ENCODE results near the gene NUP98. TPM values are rescaled to one million over a fixed set of nuclear protein-coding genes. Genes with fewer than 3 reads are reported as not detected.

The NUP98 gene
- total RNA-seq, 2 experiments from 2014 or later: 102 to 115 TPM

GRCh38 chr11:3700910-3701309 is 96.4 kb downstream of the NUP98 start:
- Histone ChIP-seq H3K36me3 (ENCODE audit: insufficient read depth, low read length) (peaks cover 99% of the 10 kb centered on the region), H3K9me3 (ENCODE audit: low read length) (no peaks in the 10 kb centered on the region), H3K27ac (ENCODE audit: low read depth, low read length, poor library complexity, severe bottlenecking) (no peak overlapping the region), H3K79me2 (ENCODE audit: insufficient read depth, low read depth, low read length) (no peaks in the 10 kb centered on the region), H3K4me3 (ENCODE audit: low read depth, low read length, poor library complexity, severe bottlenecking) (no peak overlapping the region), H3K9me2 (ENCODE audit: insufficient read depth, low read length) (no peaks in the 10 kb centered on the region), H3K4me1 (ENCODE audit: insufficient read depth, low read length, poor library complexity, severe bottlenecking) (no peaks in the 10 kb centered on the region), H4K20me1 (ENCODE audit: insufficient read depth, low read length) (no peaks in the 10 kb centered on the region), H3K4me2 (ENCODE audit: low read length) (no peak overlapping the region), H2AFZ (ENCODE audit: low read length) (no peak overlapping the region)
- DNase-seq (ENCODE audit: low spot score): no peak
- ChIA-PET CTCF (ENCODE audit: unreplicated experiment) (interaction anchor here (0.6 kb wide), 1 partner anchor 45 kb away, joined by 3 read pairs; no protein-coding TSS in a partner anchor), POLR2A (interaction anchor here (0.6 to 1.1 kb wide), 4 partner anchors 9 to 383 kb away, joined by 3 to 4 read pairs (median 4); no protein-coding TSS in a partner anchor)
- TF ChIP-seq EZH2phosphoT487 (IDR thresholded peaks at IDR 0.05; ENCODE audit: borderline replicate concordance, low read depth, low read length) (no peak), CTCF (conservative IDR thresholded peaks at IDR 0.05; ENCODE audit: low read length) (no peak)
- BruUV-seq (replicated peaks): no TSS peak
- intact Hi-C loops (cut with micrococcal nuclease; ENCODE audit: unreplicated experiment): no loop called here

- POLR2A ChIA-PET: interaction anchor here (0.6 to 1.1 kb wide), 3 partner anchors 10 to 384 kb away, joined by 3 to 4 read pairs (median 3); no protein-coding TSS in a partner anchor
- Histone ChIP-seq H3K4me3 (ENCODE audit: low read depth, low read length, poor library complexity, severe bottlenecking) (no peak overlapping the region), H3K4me1 (ENCODE audit: insufficient read depth, low read length, poor library complexity, severe bottlenecking) (no peaks in the 10 kb centered on the region), H3K27ac (ENCODE audit: low read depth, low read length, poor library complexity, severe bottlenecking) (no peak overlapping the region), H3K36me3 (ENCODE audit: insufficient read depth, low read length) (peaks cover 99% of the 10 kb centered on the region), H3K4me2 (ENCODE audit: low read length) (no peak overlapping the region), H3K79me2 (ENCODE audit: insufficient read depth, low read depth, low read length) (no peaks in the 10 kb centered on the region), H3K9me2 (ENCODE audit: insufficient read depth, low read length) (no peaks in the 10 kb centered on the region), H2AFZ (ENCODE audit: low read length) (no peak overlapping the region), H3K9me3 (ENCODE audit: low read length) (no peaks in the 10 kb centered on the region), H4K20me1 (ENCODE audit: insufficient read depth, low read length) (no peaks in the 10 kb centered on the region)
- BruUV-seq (replicated peaks): no TSS peak
- CTCF ChIA-PET (ENCODE audit: unreplicated experiment): interaction anchor here (0.6 kb wide), 1 partner anchor 45 kb away, joined by 3 read pairs; no protein-coding TSS in a partner anchor
- DNase-seq (ENCODE audit: low spot score): no peak
- TF ChIP-seq EZH2phosphoT487 (IDR thresholded peaks at IDR 0.05; ENCODE audit: borderline replicate concordance, low read depth, low read length) (no peak), CTCF (conservative IDR thresholded peaks at IDR 0.05; ENCODE audit: low read length) (no peak)
- intact Hi-C loops (cut with micrococcal nuclease; ENCODE audit: unreplicated experiment): no loop called here
These were observed 96.9 kb downstream of the NUP98 start for GRCh38 chr11:3700410-3700809.

- ChIA-PET POLR2A (no interaction called here), CTCF (ENCODE audit: unreplicated experiment) (no interaction called here)
These were observed 110.6 kb downstream of the NUP98 start for GRCh38 chr11:3686751-3687150.

More at GRCh38 chr11:3686751-3687150, 110.6 kb downstream of the NUP98 start:
- H3K9me3 ChIP-seq (ENCODE audit: low read length): no peaks in the 10 kb centered on the region
- no peaks in the 10 kb centered on the region for H3K9me2 ChIP-seq (ENCODE audit: insufficient read depth, low read length)
- no peaks in the 10 kb centered on the region for H3K4me1 ChIP-seq (ENCODE audit: insufficient read depth, low read length, poor library complexity, severe bottlenecking)
- peaks cover 90% of the 10 kb centered on the region for H3K36me3 ChIP-seq (ENCODE audit: insufficient read depth, low read length)
- intact Hi-C loops (cut with micrococcal nuclease; ENCODE audit: unreplicated experiment): no loop called here
- no peak for DNase-seq (ENCODE audit: low spot score)
- no peak overlapping the region for H2AFZ ChIP-seq (ENCODE audit: low read length)
- no TSS peak for BruUV-seq (replicated peaks)
- H3K79me2 ChIP-seq (ENCODE audit: insufficient read depth, low read depth, low read length): no peaks in the 10 kb centered on the region
- no peak overlapping the region for H3K4me3 ChIP-seq (ENCODE audit: low read depth, low read length, poor library complexity, severe bottlenecking)
- TF ChIP-seq EZH2phosphoT487 (IDR thresholded peaks at IDR 0.05; ENCODE audit: borderline replicate concordance, low read depth, low read length): no peak
- no peak for TF ChIP-seq CTCF (conservative IDR thresholded peaks at IDR 0.05; ENCODE audit: low read length)
- H3K27ac ChIP-seq (ENCODE audit: low read depth, low read length, poor library complexity, severe bottlenecking): no peak overlapping the region
- no peak overlapping the region for H3K4me2 ChIP-seq (ENCODE audit: low read length)
- H4K20me1 ChIP-seq (ENCODE audit: insufficient read depth, low read length): no peaks in the 10 kb centered on the region

Measured in OCI-LY7 (cell line).